Body of pancreas (tissue), 4 donors: ENCODE results near the gene TBP.

Experiments
- CTCF ChIP-seq, 7 experiments: fragments of 450-650 bp in 4 of 7; fragments of 200-600 bp in 3 of 7; sonication (generic) in 3 of 7; IDR thresholded peaks; one replicate each; pipeline ENCODE4 v1.5.1; 2016 to 2019; ENCODE audit warnings: antibody characterized with exemption in 7 of 7
- POLR2A ChIP-seq, 3 donors: fragments of 450-650 bp; IDR thresholded peaks; one replicate each; pipeline ENCODE4 v1.6.1; 2016; ENCODE audit warnings: antibody characterized with exemption in 3 of 3, mild to moderate bottlenecking in 2 of 3

GRCh38 chr6:170532867-170533488 is 21.2 kb upstream of the TBP start:
- TF ChIP-seq CTCF (IDR thresholded peaks at IDR 0.05) (no peak), POLR2A (IDR thresholded peaks at IDR 0.05) (no peak)
